NCI-H146 treated with DMSO at 0.1 percent for 48 hours (cell line): ENCODE measurements around the gene SLBP.

Experiments
- DNase-seq: peaks from one replicate; lab custom pipeline; 2025; ENCODE audit not compliant: unreplicated experiment; lab: John Stamatoyannopoulos, UW

Gene SLBP

DNA sequence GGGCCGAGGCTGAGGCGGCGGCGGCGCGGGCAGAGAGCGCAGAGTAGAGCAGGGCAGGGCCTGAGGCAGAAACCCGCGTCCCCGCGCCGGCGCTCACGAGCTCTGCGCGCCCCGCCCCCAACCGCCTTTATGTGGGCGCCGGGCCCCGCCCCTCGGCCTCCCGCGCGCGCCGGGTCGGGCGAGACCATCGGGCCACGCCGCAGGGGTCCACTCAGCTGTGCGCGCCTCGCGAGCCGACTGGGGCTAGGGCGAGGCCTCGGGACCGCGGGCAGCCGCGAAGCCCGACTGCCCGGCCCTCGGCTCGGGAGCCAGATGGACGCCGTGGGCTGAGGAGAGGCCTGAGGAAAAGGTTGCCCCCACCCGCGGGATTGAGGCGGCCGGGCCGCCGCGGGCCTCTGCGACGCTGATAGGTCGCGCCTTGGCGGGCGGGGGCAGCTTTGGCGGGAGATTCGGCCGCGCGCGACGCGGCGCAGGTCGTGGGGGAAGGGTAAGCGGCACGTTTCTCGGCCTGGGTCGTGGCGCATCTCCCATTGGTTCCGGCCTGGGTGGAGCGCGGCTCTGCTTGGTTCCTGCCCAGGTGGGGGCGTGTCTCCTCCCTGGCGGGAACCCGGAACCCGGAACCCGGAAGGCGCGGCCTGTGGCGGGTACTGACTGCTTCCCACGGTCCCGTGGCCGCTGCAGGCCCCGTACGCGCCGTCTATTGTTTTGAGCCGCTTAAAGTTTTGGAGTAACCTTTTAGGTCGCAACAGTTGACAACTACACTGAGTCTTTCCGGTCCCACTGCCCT is at the start of gene SLBP:
Gene SLBP, minus strand, starts transcription at position 104 of the 787 bp plus-strand sequence. CDS start 131 bp downstream, outside the sequence.
- peak; percentile 90 for DNase-seq

DNA sequence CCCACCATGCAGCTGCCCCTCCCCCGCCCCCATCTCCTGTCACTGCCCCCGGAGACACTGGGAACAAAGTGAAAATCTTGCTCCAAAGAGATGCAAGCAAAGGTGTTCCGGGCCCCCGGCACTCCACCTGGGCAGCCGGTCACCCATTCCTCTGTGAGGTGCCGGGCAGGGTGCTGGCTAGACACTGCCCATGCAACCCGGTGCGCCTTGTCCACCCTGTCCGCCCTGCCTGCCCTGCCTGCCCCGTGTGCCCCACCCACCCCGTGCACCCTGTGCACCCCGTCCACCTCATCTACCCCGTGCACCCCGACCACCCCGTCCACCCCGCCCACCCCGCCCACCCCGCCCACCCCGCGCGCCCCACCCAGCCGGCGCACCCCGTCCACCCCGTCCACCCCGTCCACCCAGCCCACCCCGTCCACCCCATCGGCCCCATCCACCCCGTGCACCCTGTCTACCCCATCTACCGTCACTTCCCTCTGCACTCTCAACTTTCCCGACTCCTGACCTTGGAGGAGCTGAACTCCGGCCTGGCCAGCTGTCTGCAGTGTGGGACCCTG is 49.1 kb upstream of the SLBP start:
- DNase-seq: no peak

GRCh38 chr4:1760521-1761071 is 48.5 kb upstream of the SLBP start:
- DNase-seq: no peak

GRCh38 chr4:1759818-1760223 is 47.7 kb upstream of the SLBP start:
- DNase-seq: no peak

DNA sequence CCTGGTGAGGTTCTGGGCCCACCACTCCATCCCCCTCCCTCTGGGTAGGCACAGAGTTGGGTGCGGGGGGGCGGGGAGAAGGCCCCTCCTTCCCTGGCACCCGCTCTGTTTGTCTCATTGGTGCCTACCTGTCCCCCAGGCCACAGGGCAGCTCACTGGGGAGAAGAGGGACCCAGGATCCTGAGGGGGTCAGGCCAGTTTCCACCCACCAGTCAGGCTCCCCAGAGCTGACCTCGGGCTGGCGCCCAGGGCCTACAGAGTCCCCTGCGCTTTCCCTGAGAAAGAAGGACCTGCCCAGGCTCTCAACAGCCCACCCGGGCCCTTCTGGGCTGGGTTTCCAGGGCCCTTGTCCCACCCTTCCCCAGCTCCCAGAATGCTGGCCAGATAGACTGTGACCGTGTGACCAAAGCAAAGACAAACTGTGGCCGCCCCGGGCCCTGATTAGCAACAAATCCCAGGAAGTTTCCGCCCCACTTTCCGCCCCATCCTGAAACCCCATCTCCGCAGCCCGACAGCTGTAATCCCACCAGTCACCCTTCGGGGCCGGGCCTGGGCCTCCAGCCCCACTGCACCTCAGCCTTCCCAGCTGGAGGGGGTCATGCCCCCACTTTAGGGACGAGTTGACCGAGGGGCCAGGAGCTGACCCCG is 47.2 kb upstream of the SLBP start:
- DNase-seq: no peak

DNA sequence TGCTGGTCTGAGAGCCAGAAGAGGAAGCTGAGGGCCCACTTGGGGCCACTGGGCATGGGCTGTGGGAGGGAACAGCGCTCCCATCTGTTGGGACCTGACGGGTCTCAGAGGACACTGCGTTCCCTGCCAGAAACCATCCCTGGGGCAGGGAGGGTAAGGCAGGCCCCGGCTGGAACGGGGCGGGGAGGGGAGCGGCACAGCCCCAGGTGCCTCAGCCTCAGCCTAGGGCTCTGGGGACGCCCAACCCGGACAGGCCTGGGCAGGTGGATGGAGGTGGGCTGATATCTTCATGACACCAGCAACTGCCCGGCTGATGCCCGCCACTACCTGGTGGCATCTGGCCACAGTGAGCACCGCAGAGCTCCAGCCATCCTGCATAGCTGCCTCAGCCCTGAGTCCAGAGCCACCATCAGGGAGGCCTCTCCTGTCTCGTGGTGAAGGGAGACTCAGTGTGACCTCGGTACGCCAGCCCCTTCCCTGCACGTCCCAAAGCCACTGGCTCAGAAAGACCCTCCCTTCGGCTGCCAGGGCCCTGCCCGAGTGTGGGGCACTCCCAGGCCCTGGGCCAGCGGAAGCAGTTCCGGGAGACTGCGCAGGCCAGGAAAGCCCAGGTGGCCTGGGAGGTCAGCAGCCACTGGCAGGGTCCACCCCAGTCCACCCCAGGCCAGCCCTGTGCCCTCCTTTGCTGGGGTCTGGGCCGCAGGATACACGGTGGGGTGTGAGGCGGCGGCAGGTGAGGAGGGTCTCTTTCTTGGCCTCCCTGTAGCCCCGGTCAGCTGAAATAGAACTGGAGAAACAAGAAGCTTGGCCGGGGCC is 46.4 kb upstream of the SLBP start:
- DNase-seq: no peak

GRCh38 chr4:1757836-1758235 is 45.7 kb upstream of the SLBP start:
- no peak for DNase-seq

- no peak for DNase-seq
These were observed 45.0 kb upstream of the SLBP start for GRCh38 chr4:1756893-1757779.

- no peak for DNase-seq
These were observed 44.0 kb upstream of the SLBP start for GRCh38 chr4:1756079-1756478.

DNA sequence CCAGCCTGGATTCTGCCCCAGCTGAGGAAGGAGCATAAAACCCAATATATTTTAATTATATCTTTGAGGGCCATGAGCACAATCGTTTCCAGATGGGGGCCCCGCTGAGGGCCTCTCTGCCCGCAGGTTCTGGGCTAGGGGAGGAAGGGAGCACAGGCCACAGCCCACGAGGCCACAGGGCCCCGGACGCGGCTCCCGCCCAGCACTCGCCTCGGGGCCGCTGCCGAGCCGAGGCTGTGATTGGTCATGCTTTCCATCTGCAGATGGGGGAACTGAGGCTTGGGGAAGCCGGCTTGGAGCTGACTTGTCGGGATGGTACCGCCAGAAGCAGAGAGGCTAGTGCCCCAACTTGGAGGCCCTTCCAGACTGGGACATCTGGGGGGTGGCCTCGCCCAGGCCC is 43.2 kb upstream of the SLBP start:
- DNase-seq: no peak

DNA sequence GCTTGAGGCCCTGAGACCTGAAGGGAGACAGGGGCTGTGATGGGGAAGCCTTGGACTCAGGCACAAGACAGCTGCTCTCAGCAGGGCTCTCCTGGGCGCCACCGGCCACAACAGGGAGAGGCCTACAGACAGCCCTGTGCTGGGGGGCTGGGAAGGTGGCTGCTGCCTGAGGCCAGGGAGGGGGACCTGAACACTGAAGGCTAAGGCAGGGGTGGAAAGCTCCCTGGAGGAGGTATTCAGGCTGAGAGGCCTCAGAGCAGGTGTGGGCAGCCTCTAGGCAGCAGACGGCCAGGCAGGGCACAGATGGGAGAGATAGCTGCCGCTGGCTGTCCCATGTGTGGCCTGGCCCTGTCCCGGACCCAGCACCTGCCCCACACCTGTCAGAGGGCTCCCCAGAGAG is 42.2 kb upstream of the SLBP start:
- DNase-seq: no peak

DNA sequence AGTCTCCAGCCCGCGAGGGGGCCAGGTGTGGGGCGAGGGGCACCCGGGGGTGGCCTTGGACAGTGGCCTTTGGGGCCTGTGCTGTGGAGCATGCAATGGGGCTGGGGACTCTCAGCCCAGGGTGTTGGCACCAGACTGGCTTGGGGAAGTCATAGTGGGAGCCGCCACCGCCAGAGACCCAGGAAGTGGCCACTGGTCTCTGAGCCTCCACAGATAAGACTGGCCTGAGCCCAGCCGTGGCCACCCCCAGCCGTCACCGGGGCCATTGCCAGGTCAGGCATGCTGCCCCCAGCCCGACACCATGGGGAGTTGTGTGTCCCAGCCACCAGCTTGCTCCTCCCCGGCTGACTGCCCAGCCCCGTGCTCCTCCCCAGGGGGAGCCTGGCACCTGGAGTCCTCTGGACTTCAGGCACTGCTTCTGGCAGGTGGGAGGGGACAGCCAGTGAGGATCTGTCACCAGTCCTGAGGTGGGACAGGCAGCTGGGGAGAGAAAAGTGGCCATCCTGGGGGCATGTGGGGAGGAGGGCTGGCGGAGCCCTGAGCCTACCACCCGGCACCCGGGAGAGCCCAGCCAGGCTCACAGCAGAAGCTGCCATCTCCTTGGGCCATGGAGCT is 41.7 kb upstream of the SLBP start:
- no peak for DNase-seq

DNA sequence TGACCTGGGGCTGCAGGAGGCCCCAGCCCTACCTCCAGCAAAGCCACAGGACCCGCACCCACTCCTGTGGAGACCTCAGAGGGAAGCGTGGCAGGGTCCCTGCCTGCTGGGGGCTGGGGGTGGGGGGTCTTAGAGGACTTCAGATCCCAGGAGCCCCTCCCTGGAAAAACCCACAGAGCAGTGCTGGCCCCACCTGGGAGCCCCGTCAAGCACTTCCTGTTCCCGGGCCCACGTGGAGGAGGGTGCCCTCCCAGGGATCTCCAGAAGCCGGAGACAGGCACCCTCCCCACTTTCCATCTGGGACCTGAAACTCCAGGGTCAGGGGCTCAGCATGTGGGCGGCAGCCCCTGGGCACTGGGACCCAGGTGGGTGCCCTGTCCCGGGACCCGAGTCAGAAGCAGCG is 41.2 kb upstream of the SLBP start:
- no peak for DNase-seq

DNA sequence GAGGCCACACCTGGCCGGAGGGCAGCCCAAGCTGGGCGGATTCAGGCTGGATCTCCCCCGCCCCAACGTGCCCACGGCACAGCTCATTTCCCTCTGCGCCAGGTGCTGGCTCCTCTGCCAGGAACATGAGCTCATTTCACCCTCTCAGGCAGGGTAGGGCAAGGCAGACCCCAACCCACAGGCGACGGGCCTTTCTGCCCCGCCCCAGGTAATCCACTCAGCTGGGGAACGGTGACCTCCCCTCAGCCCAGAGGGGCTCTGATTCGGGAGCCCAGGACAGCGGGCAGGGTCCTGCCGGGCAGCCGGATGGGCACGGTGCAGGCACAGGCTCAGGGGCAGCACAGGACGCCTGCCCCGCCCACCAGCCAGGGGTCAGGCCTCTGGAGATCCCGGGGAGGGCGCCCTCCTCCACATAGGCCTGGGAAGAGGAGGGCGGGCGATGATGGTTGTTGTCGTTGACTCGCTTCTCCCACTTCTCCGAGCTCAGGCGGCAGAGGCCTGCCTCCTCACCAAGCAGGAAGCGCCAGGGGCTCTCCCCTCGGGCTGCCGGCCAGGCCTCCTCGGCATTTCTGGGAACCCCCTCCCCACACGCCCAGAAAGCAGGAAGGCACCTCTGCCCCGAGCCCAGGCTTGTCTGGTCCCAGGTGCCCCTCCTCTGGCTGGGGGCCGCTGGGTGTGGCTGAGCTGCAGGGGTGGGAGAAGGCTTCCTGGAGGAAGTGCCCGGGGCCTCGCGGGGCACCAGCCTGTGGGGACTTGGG is 40.3 kb upstream of the SLBP start:
- no peak for DNase-seq

DNA sequence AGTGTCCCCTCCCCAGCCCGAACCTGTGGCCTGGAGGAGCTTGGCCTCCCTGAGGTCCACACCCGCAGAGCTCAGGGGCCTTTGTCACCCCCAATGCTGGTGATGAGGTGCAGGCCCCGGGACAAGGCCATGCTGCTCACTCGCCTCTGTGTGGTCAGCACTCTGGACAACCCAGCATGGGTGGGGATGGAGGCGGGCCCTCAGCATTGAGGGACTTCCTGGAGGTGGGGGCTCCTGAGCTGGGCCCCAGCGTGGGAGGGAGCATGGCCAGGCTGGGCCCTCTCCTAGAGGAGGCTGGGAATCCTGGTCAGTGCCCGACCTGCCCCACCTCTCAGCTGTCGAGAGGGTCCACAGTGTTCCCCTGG is 39.8 kb upstream of the SLBP start:
- no peak for DNase-seq

GRCh38 chr4:1751155-1751918 is 39.2 kb upstream of the SLBP start:
- no peak for DNase-seq

DNA sequence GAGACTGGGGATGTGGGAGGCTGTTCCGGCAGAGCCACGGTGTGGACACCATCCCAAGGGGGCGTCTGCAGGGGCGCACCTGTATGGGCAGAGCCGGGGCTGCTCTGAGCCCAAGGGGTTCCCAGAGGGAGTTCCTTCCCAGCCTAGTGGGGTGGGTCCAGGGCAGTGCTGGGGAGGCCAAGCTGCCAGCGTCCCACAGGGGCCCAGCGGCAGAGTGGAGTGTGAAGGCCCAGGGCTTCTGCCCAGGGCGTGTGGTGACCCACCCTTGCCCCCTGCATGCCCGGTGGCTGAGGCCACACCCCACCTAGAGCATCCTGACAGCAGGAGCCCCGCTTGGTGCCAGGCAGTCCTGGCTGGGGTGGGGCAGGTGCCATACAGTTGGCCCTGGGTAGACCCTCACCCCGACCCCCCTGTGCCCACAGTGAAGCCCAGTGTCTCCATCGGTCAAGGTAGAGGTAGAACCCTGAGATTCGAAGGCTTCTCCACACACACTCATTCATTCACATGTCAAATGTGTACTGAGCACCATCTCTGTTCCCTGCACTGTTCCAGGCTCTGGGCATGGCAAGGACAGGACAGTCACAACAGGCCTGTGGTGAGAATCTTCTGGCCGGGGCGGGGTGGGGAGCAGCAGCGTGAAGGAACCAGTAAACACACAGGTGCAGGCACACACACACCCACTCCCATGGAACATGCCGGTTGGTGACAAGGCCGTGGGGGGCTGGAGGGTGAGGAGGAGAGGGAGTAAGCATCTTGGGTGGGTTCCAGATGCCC is 38.4 kb upstream of the SLBP start:
- no peak for DNase-seq

DNA sequence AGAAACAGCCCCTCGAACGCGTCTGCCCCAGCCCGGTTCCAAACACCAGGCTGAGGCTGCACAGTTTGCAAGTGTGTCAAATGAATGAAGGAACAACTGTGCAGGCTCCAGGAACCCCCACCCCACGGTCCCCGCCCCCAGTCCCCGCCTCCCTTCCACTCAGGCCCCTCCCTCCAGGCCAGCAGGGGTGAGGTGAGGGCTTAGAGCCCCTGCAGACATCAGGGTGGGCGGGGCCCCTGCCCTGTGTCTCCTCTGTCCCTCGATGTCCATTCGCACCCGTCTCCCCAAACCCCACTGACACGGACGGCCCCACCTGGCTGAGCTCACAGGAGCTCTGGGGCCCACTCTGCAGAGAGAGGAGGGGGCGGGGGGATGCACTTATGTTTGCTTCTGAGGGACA is 37.7 kb upstream of the SLBP start:
- no peak for DNase-seq
